HL-60 (cell line): Measurements from ENCODE around the gene CYSLTR2.

Source experiments
- DNase-seq, 2 experiments: peaks; one replicate each; pipeline ENCODE4 v3.0.0-alpha.2; 2010 to 2020; ENCODE audit warnings: low read depth in 1 of 2, low spot score in 1 of 2
- H3K27ac ChIP-seq: fragments of 250-450 bp; sonication (Bioruptor Pico); replicated peaks from 2 replicates; pipeline ENCODE4 v1.5.1; 2020; ENCODE audit warnings: mild to moderate bottlenecking, moderate library complexity
- H3K27me3 ChIP-seq: fragments of 250-450 bp; sonication (Bioruptor Pico); 2 replicates; pipeline ENCODE4 v1.5.1; 2021; ENCODE audit warnings: mild to moderate bottlenecking, moderate library complexity; ENCODE audit not compliant: insufficient read depth, poor library complexity, severe bottlenecking
- H3K4me3 ChIP-seq: replicated peaks from 2 replicates; pipeline ENCODE4 v1.5.1; 2011; ENCODE audit warnings: mild to moderate bottlenecking, control low read depth, low read length; ENCODE audit not compliant: insufficient read depth
- CTCF ChIP-seq: IDR thresholded peaks from one replicate; pipeline ENCODE4 v1.5.1; 2011; ENCODE audit warnings: low read length, control low read depth, inconsistent platforms; ENCODE audit not compliant: insufficient read depth
- GABPA ChIP-seq: IDR thresholded peaks from 2 replicates; pipeline ENCODE4 v1.6.1; 2012; ENCODE audit warnings: low read depth
- POLR2AphosphoS5 ChIP-seq: IDR thresholded peaks from 2 replicates; pipeline ENCODE4 v1.6.1; 2012; ENCODE audit warnings: low read depth
- REST ChIP-seq: IDR thresholded peaks from 2 replicates; pipeline ENCODE4 v1.6.1; 2012; ENCODE audit warnings: low read depth; ENCODE audit not compliant: insufficient replicate concordance
- SPI1 ChIP-seq: IDR thresholded peaks from 2 replicates; pipeline ENCODE4 v1.6.1; 2012; ENCODE audit warnings: low read depth, mild to moderate bottlenecking, borderline replicate concordance

Gene CYSLTR2

GRCh38 chr13:48624016-48624415, 29.7 kb upstream of the CYSLTR2 start:
- H3K27me3 ChIP-seq = no peaks in the 10 kb centered on the region
- DNase-seq = no peak
- no peak for TF ChIP-seq SPI1
- no peak for TF ChIP-seq REST
- no peak for TF ChIP-seq GABPA
- no peak for TF ChIP-seq CTCF
- H3K27ac ChIP-seq = peak overlapping the region; percentile 85
- H3K4me3 ChIP-seq = no peak overlapping the region

- no peaks in the 10 kb centered on the region for H3K27me3 ChIP-seq
- TF ChIP-seq GABPA = no peak
- peak overlapping the region; percentile 85 for H3K27ac ChIP-seq
- DNase-seq = peak; percentile 30 to 77
- no peak overlapping the region for H3K4me3 ChIP-seq
Measured at GRCh38 chr13:48624858-48625257, 28.9 kb upstream of the CYSLTR2 start.

- TF ChIP-seq SPI1 = no peak
- no peak for TF ChIP-seq REST
- no peak for TF ChIP-seq POLR2AphosphoS5
- no peak for TF ChIP-seq CTCF
- TF ChIP-seq GABPA = no peak
- Histone ChIP-seq H3K27ac (peak overlapping the region; percentile 85), H3K27me3 (no peaks in the 10 kb centered on the region), H3K4me3 (no peak overlapping the region)
- DNase-seq = no peak
Measured at GRCh38 chr13:48625413-48626076, 28.2 kb upstream of the CYSLTR2 start.

- DNase-seq = peak; percentile 37 to 91
- TF ChIP-seq GABPA (no peak), CTCF (no peak), REST (no peak), SPI1 (peak; percentile 39; the same call in 1 of the 2 replicates), POLR2AphosphoS5 (peak; percentile 85)
- H3K27ac ChIP-seq = peak overlapping the region; percentile 85
- H3K4me3 ChIP-seq = no peak overlapping the region
- H3K27me3 ChIP-seq = no peaks in the 10 kb centered on the region
Measured at GRCh38 chr13:48626077-48626449, 27.7 kb upstream of the CYSLTR2 start.
